Jurkat, Clone E6-1 (cell line): ENCODE data around the gene CAMK2D.
A peak's percentile ranks its signal among the peaks of the same experiment; 100 is the strongest.
"Not testable (repeated sequence)": the region's sequence is repeated elsewhere in the genome, so short reads cannot be mapped to it uniquely, and the experiment has no call there.

ENCODE experiments used
- DNase-seq: peaks from one replicate; pipeline ENCODE4 v3.0.0-alpha.2; 2011; ENCODE audit warnings: low read depth, low spot score
- H3K4me3 ChIP-seq: 2 replicates; pipeline ENCODE4 v1.5.1; 2011; ENCODE audit warnings: mild to moderate bottlenecking, low read length, control low read depth, moderate library complexity

The CAMK2D gene

DNA sequence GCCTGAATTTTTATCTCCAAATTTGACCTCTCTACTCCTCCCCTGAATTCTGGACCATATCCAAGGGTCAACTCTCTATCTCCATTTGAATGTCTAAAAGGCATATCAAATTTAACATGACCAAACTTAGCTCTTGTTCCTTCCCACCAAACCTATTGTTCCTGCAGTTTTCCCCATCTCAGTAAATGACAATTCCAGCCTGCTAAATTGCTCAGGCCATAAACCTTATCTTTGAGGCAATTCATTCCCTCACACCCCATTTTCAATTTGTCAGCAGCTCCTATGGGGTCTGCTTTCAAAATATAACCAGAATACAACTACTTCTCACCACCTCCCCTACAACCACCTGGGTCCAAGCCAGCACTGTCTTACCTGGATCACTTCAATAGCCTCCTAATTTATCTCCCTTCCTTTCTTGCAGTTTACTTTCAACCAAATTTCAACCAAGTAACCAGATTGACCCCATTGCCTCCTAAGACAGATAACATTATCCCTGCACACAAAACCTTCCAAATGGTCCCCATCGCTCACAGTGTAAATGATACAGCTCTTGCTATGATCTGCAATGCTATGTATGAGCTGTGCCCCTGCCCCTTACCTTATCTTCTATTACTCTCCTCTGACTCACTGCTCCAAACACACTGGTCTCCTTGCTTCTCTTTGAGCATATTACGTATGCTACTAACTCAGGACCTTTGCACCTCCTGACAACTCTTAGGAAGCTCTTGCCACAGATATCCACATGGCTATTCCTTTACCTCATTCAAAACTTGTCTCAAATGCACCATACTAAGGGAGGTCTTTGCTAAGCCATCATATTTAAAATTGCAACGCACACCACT is 66.0 kb downstream of the CAMK2D start:
- H3K4me3 ChIP-seq, result no peak overlapping the region
- no peak for DNase-seq

DNA sequence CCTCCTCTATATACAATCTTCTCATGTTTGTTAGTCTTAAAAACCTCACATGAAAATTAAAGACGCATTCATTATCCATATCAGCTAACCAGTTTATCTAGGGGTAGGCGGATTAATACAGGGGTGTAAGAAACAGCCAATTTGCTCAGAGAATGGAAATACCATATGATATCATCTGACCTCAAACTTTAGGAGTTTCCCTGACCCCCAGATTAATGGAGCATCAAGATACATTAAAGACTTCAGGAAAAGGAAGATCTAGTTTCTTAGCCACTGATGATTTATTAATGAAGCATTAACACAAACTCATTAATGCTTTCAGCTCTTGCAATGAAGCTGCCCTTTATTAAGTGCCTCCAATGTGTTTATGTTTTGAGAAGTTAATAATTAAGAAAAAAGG is 67.5 kb downstream of the CAMK2D start:
- DNase-seq, result no peak
- no peak overlapping the region for H3K4me3 ChIP-seq

DNA sequence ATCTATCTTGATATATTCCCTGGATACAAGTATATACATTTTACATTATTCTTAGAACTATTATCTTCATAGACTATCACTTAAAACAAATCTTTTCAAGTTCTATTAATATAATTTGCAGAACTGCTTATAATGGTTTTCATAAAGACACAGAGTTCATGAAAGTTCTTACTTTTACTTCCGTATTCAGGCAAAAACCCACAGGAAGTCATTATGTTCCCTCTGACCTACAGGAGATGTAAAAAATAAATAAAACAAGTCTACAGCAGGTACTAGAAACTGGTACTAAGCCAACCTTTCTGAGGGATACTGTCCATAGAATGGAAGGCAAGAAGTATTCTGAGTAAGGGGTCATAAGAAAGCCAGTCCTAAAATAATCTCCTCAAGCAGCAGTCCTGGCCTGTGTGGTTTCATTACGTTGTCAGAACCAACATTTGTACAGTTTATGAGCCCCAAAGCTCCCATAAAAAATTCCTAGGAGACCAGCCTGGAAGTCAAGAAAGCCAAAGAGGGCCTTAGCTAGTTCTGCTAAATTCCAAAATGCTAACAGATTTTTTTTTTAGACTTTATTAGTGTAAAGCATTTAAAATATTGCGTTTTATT is 68.6 kb downstream of the CAMK2D start:
- H3K4me3 ChIP-seq, result no peak overlapping the region
- DNase-seq, result no peak

DNA sequence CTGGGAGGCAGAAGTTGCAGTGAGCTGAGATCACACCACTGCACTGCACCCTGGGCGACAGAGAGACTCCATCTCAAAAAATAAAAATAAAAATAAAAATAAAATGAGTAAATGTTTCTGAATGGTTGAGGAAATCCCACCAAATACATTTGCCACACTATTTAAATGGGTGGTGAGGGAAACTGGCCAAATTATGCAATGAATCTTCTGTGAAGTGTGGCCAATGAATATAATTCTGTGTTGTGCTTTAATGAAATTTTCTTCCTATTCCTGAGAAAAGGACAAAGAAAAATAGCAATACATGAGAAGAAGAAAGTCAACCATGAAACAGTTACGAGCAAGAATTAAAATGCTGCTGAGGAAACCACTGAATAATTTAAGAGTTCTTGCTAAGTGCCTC is 69.9 kb downstream of the CAMK2D start:
- H3K4me3 ChIP-seq, result no peak overlapping the region
- DNase-seq, result no peak

DNA sequence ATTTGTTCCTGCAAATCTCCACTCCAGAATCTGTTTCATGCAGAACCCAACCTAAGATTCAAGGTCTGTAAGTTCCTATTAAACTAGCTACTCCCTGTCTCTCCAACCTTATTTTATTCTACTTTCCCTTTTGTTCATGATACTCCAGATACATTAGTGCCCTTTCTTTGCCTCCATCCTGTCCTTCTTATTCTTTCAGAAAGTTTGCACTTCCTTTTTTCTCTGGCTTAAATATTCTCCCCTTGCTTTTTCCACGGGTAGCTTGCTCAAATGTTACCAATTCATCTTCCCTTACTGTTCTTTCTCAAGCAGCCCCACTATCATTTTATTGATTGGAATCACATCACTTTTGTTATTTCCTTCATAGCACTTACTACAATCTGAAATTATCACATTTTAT is 72.1 kb downstream of the CAMK2D start:
- no peak for DNase-seq

DNA sequence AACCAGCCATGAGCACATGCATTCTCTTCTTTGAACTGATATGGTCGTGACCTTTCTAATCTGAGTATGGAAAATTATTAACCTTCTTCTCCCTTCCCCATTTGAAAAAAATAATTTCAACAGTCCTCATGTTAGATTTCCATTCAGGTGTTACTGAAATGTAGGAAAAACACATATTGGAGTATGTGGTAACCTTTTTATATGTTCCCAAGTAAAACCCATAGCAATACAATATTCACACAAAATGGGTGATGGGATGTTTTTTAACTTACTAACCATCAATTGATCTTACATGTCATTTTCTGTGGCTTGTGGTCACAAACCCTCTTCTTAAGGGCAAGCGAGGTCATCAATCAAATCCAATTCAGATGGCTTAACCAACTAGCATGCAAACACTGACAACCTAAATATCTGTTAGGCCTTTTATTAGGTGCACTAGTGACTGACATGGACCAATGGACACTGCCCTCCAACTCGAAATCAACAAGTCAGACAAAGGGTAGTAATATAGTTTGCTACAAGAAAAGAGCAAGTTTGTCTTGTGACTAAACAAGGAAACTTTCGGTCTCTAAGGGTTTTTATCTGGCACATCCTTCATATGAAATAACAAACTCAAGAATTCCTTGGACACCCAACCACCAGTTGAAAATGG is 74.3 kb downstream of the CAMK2D start:
- no peak for DNase-seq
- H3K4me3 ChIP-seq, result no peak overlapping the region

More for the DNA sequence above, 72.1 kb downstream of the CAMK2D start:
- H3K4me3 ChIP-seq, result no peak overlapping the region

DNA sequence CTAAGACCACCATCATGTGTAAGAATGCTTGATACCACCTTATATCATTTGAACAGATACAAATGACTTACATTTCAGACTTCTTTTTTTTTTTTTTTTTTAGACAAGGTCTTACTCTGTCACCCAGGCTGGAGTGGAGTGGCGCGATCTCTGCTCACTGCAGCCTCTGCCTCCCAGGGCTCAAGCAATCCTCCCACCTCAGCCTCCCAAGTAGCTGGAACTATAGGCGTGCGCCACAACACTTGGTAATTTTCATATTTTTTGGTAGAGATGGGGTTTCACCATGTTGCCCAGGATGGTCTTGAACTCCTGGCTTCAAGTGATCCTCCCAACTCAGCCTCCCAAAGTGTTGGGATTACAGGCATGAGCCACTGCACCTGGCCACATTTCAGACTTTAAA is 76.4 kb downstream of the CAMK2D start:
- not testable (repeated sequence) for H3K4me3 ChIP-seq, DNase-seq

DNA sequence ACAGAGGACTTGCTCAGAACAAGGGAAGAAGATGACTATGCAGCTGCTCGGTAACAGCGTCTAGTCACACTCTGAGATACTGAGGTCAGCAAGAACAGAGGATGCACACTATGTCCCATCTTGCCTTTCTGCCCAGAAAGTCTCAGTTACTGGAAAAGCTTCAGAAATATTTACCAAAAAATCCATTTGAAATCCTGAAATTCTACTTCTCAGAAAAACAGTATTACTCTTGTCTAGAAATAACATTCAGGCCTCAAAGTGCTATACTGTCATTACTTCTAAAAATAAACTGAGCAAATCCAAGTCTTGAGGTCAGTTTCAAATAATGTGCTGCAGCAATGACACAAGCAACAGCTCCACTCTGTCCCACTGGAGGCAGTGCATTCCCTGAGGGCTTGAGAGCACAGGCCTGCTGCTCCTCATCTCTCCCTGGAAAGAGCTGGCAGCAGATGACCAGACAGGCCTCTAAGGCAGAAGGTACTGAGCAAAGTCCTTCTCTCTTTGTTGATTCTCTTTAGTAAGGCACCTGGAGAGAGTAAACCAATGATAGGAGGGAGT is 76.9 kb downstream of the CAMK2D start:
- H3K4me3 ChIP-seq, result no peak overlapping the region
- DNase-seq, result no peak

DNA sequence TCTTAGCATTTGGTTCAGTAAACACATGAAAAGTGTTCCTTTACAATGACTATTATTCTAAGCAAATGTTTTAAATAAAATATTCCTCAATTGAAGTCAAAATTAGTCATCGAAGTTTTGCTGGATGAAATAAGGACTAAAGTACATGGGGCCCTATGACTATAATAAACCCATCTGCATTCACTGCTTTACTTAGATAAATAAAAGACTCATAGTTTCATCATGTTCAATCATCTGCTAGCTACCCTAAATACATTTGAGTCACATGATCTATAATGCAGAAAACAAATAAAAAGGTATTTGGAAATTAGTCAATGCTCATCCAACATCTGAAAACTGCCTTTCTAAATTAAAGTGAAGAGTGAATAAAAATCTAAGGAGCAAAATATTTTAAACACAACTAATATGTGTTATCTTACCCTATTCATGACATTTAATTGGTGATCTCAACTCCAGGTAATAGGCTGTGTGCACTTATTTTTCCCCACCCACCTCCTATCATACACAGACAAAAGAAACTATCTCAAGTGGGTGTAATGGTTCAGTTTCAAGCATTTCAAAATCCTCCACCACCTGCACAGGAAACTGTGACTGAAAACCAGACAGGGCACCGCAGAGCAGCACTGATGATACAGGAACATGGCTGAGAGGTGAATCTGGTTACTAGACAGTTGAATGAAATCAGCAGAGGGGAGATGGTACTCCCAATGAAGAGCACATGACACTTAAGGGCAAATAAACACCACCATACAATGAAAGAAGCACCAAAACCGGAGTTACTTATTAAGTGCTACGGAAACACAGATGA is 78.6 kb downstream of the CAMK2D start:
- peak overlapping the region; percentile 11 for H3K4me3 ChIP-seq
- DNase-seq, result peak; percentile 95

DNA sequence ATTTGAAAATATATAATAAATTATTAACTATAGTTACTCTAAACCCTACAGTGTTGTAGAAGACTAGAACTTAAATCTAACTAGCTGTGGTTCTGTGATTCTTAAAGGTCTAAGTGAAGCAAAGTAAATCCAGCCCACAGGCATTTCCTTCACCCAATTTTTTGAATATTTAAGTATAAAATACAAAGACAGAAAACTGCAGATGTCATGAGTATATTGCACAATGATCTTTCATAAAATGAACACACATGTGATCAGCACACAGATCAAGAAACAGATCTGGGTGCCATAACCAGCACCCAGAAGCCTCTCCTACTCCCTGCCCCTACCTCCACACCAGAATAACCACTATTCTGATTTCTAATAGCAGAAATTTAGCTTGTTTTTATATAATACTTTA is 82.9 kb downstream of the CAMK2D start:
- DNase-seq, result no peak
- no peak overlapping the region for H3K4me3 ChIP-seq

DNA sequence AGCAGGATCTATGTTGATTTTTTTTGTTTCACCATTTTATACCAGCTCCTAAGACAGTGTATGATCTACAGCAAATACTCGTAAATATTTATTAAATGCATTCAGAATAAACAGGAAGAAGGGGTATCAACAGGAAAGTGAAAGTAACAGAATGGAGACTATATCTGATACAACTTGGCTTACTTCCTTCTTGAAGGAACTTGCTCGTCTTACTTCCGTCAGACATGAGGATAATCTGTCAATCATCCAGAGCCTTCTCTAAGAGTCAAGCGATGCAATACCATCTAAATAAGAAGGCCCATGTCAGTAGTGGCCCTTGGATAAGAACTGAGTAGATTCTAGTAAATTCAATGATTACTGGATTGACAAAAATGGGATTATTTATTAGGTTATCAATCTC is 84.2 kb downstream of the CAMK2D start:
- no peak overlapping the region for H3K4me3 ChIP-seq
- no peak for DNase-seq

DNA sequence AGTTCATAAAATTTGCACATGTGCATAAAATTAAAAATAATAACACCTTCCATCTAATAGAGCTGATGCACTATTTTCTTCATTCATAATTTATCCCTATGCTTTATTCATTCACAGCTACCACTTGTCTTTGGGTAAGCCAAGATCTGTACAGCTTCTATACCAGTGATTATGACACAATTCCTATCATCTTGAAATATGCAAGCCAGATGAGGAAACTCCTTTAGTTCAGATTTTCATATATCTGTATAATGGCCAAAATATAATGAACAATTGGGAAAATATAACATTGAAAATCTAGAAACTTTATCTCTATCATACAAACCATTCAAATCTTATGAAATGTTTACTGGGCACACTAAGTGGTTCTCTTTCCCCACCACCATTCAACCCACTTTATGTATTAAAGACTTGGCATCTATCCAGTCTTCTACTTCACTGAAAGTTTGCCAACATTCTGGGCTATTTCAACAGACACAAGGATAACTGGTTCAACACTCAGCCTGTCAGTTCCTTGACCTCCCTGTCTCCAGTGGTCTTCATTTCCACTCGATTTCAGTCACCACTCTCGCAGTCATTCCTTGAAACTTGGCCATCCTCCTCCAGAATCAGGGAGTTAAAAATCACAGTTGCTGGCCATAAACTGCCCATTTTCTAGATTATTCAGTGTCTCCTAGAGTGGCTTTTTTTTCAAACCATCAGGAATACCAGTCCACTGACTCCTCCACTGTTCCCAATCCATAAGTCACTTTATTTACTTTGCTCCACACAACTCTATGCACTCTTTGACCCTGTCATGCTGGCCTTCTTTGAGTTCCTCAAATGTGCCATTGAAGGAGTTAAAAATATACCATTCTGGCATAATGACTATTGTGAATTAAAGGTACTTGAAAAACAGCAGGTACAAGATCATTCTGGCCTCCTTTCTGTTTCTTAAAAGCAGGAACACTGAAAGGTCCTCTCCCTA is 85.5 kb downstream of the CAMK2D start:
- H3K4me3 ChIP-seq, result no peak overlapping the region
- DNase-seq, result no peak

DNA sequence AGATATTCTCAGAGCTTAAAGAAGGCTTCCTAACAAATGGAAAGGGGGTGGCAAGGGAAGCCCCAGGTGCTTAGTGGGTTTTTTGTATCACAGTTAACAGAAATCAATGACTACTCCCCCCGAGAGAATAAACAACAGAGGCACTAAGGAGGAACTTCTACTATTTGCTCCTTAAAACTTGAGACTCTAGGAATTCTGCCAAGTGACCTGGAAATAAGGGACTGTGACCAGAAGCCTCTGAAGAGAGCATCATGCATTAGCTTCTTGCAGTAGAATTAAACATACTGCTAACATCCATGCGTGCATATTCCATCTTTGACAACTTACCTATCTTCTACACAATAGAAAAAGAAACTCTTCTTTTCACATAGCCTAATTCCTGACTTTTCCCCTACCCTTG is 86.8 kb downstream of the CAMK2D start:
- no peak overlapping the region for H3K4me3 ChIP-seq
- no peak for DNase-seq

DNA sequence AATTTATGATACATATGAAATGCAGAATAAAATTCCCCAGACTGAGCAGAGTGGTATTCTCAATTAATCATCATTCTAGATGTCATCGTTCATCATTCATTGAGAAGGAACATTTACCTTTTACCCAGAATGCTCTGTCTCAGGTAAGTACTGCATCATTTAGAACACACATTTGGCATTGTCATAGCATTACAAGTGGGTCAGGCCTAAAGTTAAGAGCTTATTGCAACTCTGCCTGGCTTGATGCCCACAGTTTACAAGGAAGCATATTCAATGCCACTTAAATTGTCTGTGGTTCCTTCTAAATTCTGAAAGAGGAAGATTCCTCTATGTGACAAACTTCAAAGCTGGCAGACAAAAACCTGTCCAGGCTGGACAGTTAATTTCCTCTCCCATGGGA is 87.3 kb downstream of the CAMK2D start:
- no peak overlapping the region for H3K4me3 ChIP-seq
- no peak for DNase-seq

DNA sequence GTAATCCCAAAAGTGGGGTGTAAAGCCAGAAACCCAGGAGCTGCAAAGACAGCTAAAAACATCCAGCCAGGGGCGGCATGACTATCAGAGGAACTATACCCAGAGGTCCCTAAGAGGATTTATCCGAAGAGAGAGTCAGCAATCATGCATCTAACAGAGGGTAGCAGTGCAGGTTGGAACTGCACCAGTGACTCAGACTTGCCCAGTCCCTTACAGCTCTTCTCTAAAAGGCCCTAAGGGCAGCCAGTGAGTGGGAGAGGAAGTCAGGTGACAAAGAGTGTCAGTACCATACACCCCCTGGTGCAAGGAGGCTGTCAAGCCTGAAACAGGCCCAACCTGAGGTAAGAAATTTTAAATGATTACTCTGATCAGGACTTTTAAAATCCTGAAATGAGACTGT is 88.1 kb downstream of the CAMK2D start:
- no peak overlapping the region for H3K4me3 ChIP-seq
- no peak for DNase-seq

DNA sequence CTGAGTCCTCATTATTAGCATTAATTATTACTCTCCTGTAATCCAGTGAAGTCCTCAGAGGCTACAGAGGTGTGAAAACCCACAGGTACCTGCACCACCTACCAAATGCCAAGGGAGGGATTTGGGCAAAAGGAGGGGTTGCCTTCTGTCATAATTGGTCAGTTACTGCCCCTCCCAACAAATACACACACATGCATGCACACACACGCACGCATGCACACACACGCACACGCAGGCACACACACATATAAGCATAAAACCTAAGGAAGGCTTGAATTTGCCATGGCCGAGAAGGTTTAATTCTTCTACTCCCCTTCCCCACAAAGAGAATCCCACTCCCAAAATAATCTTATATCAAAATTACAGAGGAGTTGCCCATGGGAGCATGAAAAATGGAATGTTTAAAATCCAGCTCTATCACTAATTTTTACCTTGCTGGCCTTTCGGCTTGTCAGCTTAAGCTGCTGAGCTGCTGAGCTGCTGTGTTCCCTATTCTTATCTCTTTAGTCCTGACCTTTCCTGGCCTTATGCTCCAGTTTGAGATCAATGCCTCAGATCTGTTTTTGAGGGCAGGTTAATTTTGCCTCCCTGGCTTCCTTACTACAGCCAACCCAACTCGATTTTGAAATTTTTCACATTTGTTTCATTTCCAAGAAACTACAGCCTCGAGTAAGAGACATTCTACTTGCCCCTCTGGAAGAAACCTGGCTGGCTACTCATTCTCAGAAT is 95.0 kb downstream of the CAMK2D start:
- no peak overlapping the region for H3K4me3 ChIP-seq
- no peak for DNase-seq

DNA sequence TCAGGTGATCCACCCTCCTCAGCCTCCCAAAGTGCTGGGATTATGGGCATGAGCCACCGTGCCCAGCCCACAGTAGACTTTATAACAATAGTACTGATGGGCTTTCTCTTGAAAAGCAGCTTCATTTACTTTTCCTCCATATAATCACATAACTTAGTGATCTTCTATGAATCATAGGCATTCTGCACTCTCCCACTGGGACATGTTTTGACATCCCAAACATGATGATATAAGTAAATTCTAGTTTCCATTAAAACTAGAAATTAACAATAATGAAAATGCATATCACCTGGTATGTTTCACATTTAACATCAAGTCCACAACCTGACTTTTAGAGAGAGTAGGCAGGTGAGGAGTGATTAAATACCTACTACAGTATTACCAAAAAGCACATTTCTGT is 96.5 kb downstream of the CAMK2D start:
- DNase-seq, result no peak
- H3K4me3 ChIP-seq, result no peak overlapping the region

DNA sequence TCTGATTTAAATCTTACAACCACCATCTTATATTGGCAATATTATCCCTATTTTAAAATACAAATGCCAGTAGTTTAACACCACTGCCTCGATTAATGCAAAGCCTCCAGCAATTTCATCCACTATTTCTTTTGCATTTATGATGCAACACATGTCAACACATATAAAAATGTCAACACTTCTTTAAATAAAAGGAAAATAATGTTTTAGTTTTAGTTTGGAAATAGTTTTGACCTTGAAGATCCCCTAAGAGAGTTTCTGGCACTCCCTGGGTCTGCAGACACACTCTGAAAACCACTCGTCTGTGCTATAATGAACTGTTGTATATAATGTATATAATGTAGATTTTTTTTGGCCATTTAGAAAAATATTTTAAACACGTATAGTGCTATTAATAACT is 99.0 kb downstream of the CAMK2D start:
- H3K4me3 ChIP-seq, result no peak overlapping the region
- no peak for DNase-seq
